Liver (tissue), 9 donors: ENCODE data around the gene SLC6A17. TPM values are rescaled to one million over a fixed set of nuclear protein-coding genes. Genes with fewer than 3 reads are reported as not detected.

Source experiments
- DNase-seq: peaks from one replicate; pipeline ENCODE4 v3.0.0-alpha.2; 2017; ENCODE audit warnings: low spot score
- H3K27ac ChIP-seq, 2 donors: one replicate each; pipeline ENCODE4 v1.7.0; 2013; ENCODE audit warnings: inconsistent platforms in 2 of 2, low read length in 2 of 2, control low read depth in 1 of 2, low read depth in 1 of 2, mild to moderate bottlenecking in 1 of 2
- H3K27me3 ChIP-seq, 4 donors: one replicate each; pipeline versions ENCODE4 v1.6.1 to v1.7.0; 2013; ENCODE audit warnings: low read length in 3 of 4, inconsistent platforms in 1 of 4, mild to moderate bottlenecking in 1 of 4, moderate library complexity in 1 of 4; ENCODE audit not compliant: control insufficient read depth in 4 of 4, insufficient read depth in 4 of 4
- H3K36me3 ChIP-seq, 4 donors: one replicate each; pipeline versions ENCODE4 v1.6.1 to v1.7.0; 2013; ENCODE audit warnings: low read length in 3 of 4, mild to moderate bottlenecking in 3 of 4, low read depth in 1 of 4, moderate library complexity in 1 of 4; ENCODE audit not compliant: control insufficient read depth in 4 of 4, insufficient read depth in 3 of 4
- H3K4me1 ChIP-seq, 4 donors: one replicate each; pipeline versions ENCODE4 v1.6.1 to v1.7.0; 2013; ENCODE audit warnings: low read length in 3 of 4, mild to moderate bottlenecking in 3 of 4, moderate library complexity in 1 of 4; ENCODE audit not compliant: control insufficient read depth in 4 of 4, insufficient read depth in 4 of 4
- H3K4me3 ChIP-seq, 3 donors: one replicate each; pipeline versions ENCODE4 v1.6.1 to v1.7.0; 2013; ENCODE audit warnings: low read length in 3 of 3, control low read depth in 1 of 3, low read depth in 1 of 3, mild to moderate bottlenecking in 1 of 3
- H3K9ac ChIP-seq, 2 donors: one replicate each; pipeline ENCODE4 v1.7.0; 2013; ENCODE audit warnings: low read length in 2 of 2, mild to moderate bottlenecking in 2 of 2, moderate library complexity in 2 of 2, control low read depth in 1 of 2, low read depth in 1 of 2
- H3K9me3 ChIP-seq, 4 donors: one replicate each; pipeline versions ENCODE4 v1.6.1 to v1.7.0; 2013; ENCODE audit warnings: low read length in 3 of 4; ENCODE audit not compliant: control insufficient read depth in 4 of 4
- ATF3 ChIP-seq: IDR thresholded peaks from 2 replicates; pipeline ENCODE4 v1.6.1; 2016; ENCODE audit warnings: antibody characterized with exemption
- CTCF ChIP-seq: fragments of 150-350 bp; IDR thresholded peaks from 2 replicates; pipeline ENCODE4 v1.5.1; 2017; ENCODE audit warnings: improper control_type of control experiment, low read depth, low read length; ENCODE audit not compliant: missing input control
- EGR1 ChIP-seq, 2 donors: IDR thresholded peaks; 2 replicates each; pipeline ENCODE4 v1.6.1; 2016 to 2018; ENCODE audit warnings: antibody characterized with exemption in 2 of 2, low read depth in 2 of 2
- FOXA2 ChIP-seq: IDR thresholded peaks from 2 replicates; pipeline ENCODE4 v1.6.1; 2016; ENCODE audit warnings: antibody characterized with exemption
- GABPA ChIP-seq, 2 donors: IDR thresholded peaks in 1 of 2; conservative IDR thresholded peaks in 1 of 2; 2 replicates each; pipeline ENCODE4 v1.6.1; 2016; ENCODE audit warnings: antibody characterized with exemption in 2 of 2, mild to moderate bottlenecking in 1 of 2, moderate library complexity in 1 of 2
- HNF4A ChIP-seq, 2 donors: conservative IDR thresholded peaks; 2 replicates each; pipeline ENCODE4 v1.6.1; 2016; ENCODE audit warnings: antibody characterized with exemption in 2 of 2, mild to moderate bottlenecking in 2 of 2
- HNF4G ChIP-seq: IDR thresholded peaks from 2 replicates; pipeline ENCODE4 v1.6.1; 2016; ENCODE audit warnings: antibody characterized with exemption
- JUND ChIP-seq, 2 donors: IDR thresholded peaks; 2 replicates each; pipeline ENCODE4 v1.6.1; 2016; ENCODE audit warnings: antibody characterized with exemption in 2 of 2
- NR2F2 ChIP-seq: IDR thresholded peaks from 2 replicates; pipeline ENCODE4 v1.6.1; 2016; ENCODE audit warnings: antibody characterized with exemption
- RAD21 ChIP-seq, 2 donors: IDR thresholded peaks; 2 replicates each; pipeline ENCODE4 v1.6.1; 2016; ENCODE audit warnings: antibody characterized with exemption in 2 of 2, mild to moderate bottlenecking in 2 of 2
- REST ChIP-seq: IDR thresholded peaks from 2 replicates; pipeline ENCODE4 v1.6.1; 2016; ENCODE audit warnings: antibody characterized with exemption, mild to moderate bottlenecking
- RXRA ChIP-seq, 2 donors: IDR thresholded peaks; 2 replicates each; pipeline ENCODE4 v1.6.1; 2017 to 2018; ENCODE audit warnings: antibody characterized with exemption in 2 of 2, mild to moderate bottlenecking in 1 of 2
- SP1 ChIP-seq: IDR thresholded peaks from 2 replicates; pipeline ENCODE4 v1.6.1; 2018; ENCODE audit warnings: antibody characterized with exemption, mild to moderate bottlenecking
- TAF1 ChIP-seq: conservative IDR thresholded peaks from 2 replicates; pipeline ENCODE4 v1.6.1; 2016; ENCODE audit warnings: antibody characterized with exemption, mild to moderate bottlenecking
- ZBTB33 ChIP-seq: IDR thresholded peaks from 2 replicates; pipeline ENCODE4 v1.6.1; 2016; ENCODE audit warnings: antibody characterized with exemption
- WGBS: extraction: QIAGEN DNeasy Blood & Tissue Kit; methylation state at CpG from one replicate; pipeline ENCODE4 v1.1.7; 2013; 5-methylcytosine and 5-hydroxymethylcytosine counted together
- polyA plus RNA-seq, 2 donors: library from polyadenylated mRNA; stranded (reverse) in 1 of 2; unstranded in 1 of 2; fragments of 200-250 nt in 1 of 2; fragments of >200 nt in 1 of 2; fragmentation: Nextera tagmentation in 1 of 2; extraction: Ambion mirVana in 1 of 2; gene quantifications; one replicate each; pipeline versions ENCODE4 v1.2.1 to v1.2.3, GENCODE V29; 2013 to 2015
- total RNA-seq, 2 donors: library from RNA; depleted of rRNA; stranded (reverse); fragments of >200 nt; gene quantifications; one replicate each; pipeline ENCODE4 v1.2.3, GENCODE V29; 2014
- donor health status: healthy.
- donor health status: healthy.
- donor health status: healthy.
- donor health status: healthy.
- donor health status: healthy.

SLC6A17 gene
- total and polyA plus RNA-seq, 4 donors, result not detected

GRCh38 chr1:110243574-110243973, 93.3 kb downstream of the SLC6A17 start:
- TF ChIP-seq RXRA (IDR thresholded peaks at IDR 0.05) (no peak), RAD21 (IDR thresholded peaks at IDR 0.05) (no peak), TAF1 (no peak), HNF4G (no peak), JUND (IDR thresholded peaks at IDR 0.05) (no peak), ZBTB33 (no peak), ATF3 (no peak), HNF4A (conservative IDR thresholded peaks at IDR 0.05) (no peak), CTCF (no peak), REST (no peak), SP1 (no peak)
- Histone ChIP-seq H3K4me3 (no peak overlapping the region), H3K27me3 (no peaks in the 10 kb centered on the region), H3K9me3 (no peaks in the 10 kb centered on the region), H3K9ac (no peak overlapping the region), H3K4me1 (peaks cover 0 to 2% (median 0%) of the 10 kb centered on the region in 4 donors), H3K27ac (no peak overlapping the region), H3K36me3 (no peaks in the 10 kb centered on the region)
- no peak for DNase-seq
- 53% methylated on average over 9 of the region's 9 CpGs for WGBS

- no peak for TF ChIP-seq ATF3
- TF ChIP-seq NR2F2, result no peak
- no peak for TF ChIP-seq GABPA (IDR thresholded peaks at IDR 0.05 in 1 of 2, conservative IDR thresholded peaks at IDR 0.05 in 1 of 2)
- no peak for TF ChIP-seq HNF4G
- no peak for TF ChIP-seq EGR1 (IDR thresholded peaks at IDR 0.05; ENCODE audit: low read depth in 2 of 2)
- TF ChIP-seq HNF4A (conservative IDR thresholded peaks at IDR 0.05), result no peak
- TF ChIP-seq SP1, result no peak
- TF ChIP-seq REST, result no peak
- TF ChIP-seq FOXA2, result no peak
- TF ChIP-seq JUND (IDR thresholded peaks at IDR 0.05), result no peak
- TF ChIP-seq RXRA (IDR thresholded peaks at IDR 0.05), result no peak
- TF ChIP-seq CTCF, result no peak
- 76% methylated on average over 9 of the region's 9 CpGs for WGBS
- Histone ChIP-seq H3K4me1 (peaks cover 0 to 2% (median 0%) of the 10 kb centered on the region in 4 donors), H3K9ac (no peak overlapping the region), H3K36me3 (no peaks in the 10 kb centered on the region), H3K9me3 (no peaks in the 10 kb centered on the region), H3K4me3 (no peak overlapping the region), H3K27me3 (no peaks in the 10 kb centered on the region), H3K27ac (no peak overlapping the region)
- no peak for DNase-seq
Observed at GRCh38 chr1:110245876-110246620, 95.8 kb downstream of the SLC6A17 start.
